GM12864 (cell line): ENCODE measurements around the gene KCNQ1.

Experiments
- DNase-seq: peaks from one replicate; pipeline ENCODE4 v3.0.0-alpha.2; 2011; ENCODE audit warnings: low read depth
- H3K4me3 ChIP-seq: 2 replicates; pipeline ENCODE4 v1.5.1; 2011; ENCODE audit warnings: mild to moderate bottlenecking, low read depth, low read length, control low read depth
- TF ChIP-seq, protein P1 (sequence below): IDR thresholded peaks from 2 replicates; pipeline ENCODE4 v1.5.1; 2011; ENCODE audit warnings: low read depth, mild to moderate bottlenecking, moderate library complexity, low read length, control low read depth, inconsistent platforms; ENCODE audit errors: missing control alignments

KCNQ1 gene

DNA sequence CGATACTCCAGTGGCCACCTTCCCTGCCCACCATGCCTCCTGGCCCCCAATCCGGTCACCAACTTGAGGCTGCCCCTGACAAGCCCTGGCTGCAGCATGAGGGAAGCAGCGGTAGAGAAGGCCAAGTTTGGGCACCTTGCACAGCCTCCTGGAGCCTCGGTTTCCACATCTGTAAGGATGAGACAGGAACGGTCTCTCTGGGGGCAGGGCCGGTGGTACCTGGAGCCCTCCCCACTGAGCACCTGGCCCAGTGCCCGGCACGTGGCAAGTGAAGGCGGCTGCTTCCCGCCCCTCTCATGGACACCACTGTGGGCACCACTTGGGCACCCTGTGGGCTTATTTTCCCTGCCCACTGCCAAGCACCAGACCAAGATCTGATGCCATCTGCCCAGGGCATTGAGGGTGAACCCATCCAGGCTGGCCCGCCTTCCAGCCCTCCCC is 363.0 kb downstream of the KCNQ1 start:
- H3K4me3 ChIP-seq, result no peak overlapping the region
- TF ChIP-seq, protein P1, sequence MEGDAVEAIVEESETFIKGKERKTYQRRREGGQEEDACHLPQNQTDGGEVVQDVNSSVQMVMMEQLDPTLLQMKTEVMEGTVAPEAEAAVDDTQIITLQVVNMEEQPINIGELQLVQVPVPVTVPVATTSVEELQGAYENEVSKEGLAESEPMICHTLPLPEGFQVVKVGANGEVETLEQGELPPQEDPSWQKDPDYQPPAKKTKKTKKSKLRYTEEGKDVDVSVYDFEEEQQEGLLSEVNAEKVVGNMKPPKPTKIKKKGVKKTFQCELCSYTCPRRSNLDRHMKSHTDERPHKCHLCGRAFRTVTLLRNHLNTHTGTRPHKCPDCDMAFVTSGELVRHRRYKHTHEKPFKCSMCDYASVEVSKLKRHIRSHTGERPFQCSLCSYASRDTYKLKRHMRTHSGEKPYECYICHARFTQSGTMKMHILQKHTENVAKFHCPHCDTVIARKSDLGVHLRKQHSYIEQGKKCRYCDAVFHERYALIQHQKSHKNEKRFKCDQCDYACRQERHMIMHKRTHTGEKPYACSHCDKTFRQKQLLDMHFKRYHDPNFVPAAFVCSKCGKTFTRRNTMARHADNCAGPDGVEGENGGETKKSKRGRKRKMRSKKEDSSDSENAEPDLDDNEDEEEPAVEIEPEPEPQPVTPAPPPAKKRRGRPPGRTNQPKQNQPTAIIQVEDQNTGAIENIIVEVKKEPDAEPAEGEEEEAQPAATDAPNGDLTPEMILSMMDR, result no peak
- no peak for DNase-seq

DNA sequence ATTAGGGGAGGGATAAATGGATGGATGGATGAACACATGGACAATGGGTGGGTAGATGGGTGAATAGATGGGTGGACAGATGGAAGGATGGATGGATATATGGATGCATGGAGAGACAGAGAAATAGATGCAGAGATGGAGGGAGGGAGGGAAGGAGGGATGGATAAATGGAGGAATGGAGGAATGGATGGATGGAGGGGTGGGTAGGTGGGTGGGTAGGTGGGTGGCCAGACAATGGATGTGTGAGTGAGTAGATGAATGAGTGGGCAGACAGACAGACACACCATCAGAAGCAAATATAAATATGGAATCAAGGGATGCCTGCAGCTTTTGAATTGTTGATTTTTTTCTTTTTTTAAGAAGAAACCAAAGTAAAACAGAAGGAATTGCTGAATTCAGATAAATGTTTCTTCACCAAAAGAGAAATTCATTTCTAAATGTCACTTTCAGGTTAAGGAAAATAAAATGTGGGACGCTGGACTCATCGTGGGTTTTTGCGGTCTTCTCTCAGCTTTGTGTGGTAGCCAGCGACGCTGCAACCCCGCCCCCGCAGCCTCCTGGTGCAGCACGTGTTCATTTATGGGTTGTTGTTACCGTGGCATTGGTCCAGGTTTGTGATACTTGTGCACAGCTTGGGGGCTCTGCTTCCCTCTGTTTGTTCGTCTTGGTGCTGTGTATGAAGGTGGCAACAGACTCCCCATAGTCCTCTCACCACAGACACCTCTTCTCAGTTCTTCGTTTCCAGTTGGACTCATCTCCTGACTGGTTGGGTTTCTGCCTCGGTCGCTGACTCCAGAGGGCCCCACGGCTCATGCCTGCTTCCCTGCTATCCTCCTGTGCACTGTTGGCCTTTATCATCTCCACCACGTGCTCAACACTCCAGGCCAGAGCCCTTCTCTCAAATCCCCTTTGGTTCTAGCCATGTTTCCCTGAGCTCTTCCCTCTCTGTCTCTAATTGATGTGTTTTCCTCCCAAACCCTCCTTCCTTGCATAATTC is 364.3 kb downstream of the KCNQ1 start:
- TF ChIP-seq, protein P1, result no peak
- no peak overlapping the region for H3K4me3 ChIP-seq
- DNase-seq, result no peak

DNA sequence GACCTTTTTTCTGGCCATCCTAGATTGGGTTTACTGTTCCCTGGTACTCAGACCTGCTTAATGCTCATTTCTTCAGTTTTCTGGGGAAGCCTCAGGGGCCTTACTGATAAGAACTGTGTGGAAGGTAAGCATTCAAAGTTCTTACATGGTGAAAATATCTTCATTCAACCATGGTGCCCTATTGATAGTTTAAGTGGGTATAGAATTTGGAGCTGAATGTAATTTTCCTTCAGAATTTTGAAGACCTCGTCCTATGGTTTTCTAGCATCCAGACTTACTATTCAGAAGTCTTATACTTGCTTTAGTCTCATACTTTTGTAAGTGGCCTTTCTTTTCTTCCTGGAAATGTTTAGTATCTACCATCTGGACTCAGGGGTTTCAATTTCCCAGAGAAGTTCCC is 365.0 kb downstream of the KCNQ1 start:
- no peak for DNase-seq

DNA sequence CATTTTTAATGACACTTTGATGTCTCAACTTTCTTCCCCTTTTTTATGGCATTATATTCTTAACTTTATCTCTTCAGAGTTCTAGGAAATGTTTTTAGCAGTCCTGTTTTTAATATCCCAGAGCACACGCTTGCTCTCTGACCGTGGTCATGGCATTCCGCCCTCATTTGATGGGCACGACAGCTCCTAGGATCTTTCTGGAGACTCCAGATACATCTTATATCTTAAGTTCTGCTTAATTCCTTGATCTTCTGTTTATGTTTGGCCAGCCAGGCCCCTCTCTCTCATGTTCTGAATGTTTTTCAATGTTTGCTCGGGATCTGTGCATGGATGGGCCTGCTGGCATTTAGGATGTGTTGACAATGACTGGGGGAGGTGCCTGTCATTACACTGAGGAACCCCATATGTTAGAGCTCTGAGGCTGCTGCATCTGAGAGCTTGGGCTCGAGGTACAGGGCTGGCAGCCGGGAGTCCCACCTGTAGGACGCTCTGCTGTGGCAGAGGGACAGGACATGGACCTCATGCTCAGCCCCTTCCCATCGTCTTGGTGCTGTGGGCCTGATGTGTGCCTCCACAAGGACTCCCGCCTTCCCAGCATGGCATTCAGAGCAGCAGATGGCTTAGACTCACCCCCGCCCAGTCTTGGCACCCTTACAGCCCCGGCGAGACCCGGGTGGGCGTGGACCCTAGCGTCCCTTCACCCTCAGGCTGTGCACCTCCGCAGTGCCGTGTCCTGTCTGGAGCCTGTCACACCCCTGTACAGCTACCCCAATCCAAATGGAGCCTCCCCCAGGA is 365.8 kb downstream of the KCNQ1 start:
- no peak overlapping the region for H3K4me3 ChIP-seq
- DNase-seq, result no peak
- TF ChIP-seq, protein P1, result no peak

More for the DNA sequence above, 365.0 kb downstream of the KCNQ1 start:
- TF ChIP-seq, protein P1, result no peak
- H3K4me3 ChIP-seq, result no peak overlapping the region

DNA sequence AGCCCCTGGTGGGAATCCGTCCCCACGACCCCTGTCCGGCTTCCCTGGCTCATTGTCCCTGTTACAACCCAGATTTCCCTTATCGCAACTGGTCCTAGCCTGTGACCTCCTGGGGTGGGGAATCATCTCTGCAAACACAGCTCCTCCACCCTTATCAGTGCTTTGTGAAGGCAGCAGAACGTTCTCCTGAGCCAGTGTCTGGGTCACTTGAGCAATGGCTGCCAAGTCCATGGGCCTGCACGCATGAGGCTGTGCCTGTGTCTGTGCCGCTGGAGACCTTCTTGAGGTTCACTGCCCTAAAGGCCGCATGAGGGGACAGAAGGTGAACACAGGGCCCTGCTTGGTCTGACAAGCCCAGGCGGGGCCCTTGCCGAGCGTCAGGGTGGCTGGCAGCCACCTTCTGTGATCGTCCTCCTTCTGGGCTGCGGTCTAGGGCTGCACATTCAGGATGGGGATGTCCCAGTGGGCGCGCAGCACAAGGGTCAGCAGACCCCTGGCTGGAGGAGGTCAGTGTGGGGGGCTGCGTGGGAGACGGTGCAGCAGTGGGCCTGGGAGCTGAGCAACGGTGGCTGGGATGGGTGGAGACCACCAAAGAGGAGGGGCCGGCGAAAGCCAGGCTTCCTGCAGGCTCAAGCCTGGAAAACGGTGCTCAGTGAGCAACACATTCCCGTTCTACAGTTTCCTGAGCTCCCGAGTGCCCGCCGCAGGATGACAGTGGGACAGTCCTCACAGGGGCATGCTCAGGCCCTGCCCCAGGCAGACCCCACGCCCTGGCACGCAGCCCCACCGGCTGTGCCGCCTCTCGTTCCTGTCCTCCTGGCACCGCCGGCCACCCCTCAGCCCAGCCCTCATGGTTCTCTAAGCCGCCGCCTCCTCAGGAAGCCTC is 366.6 kb downstream of the KCNQ1 start:
- no peak for DNase-seq
- no peak overlapping the region for H3K4me3 ChIP-seq
- TF ChIP-seq, protein P1, result no peak

DNA sequence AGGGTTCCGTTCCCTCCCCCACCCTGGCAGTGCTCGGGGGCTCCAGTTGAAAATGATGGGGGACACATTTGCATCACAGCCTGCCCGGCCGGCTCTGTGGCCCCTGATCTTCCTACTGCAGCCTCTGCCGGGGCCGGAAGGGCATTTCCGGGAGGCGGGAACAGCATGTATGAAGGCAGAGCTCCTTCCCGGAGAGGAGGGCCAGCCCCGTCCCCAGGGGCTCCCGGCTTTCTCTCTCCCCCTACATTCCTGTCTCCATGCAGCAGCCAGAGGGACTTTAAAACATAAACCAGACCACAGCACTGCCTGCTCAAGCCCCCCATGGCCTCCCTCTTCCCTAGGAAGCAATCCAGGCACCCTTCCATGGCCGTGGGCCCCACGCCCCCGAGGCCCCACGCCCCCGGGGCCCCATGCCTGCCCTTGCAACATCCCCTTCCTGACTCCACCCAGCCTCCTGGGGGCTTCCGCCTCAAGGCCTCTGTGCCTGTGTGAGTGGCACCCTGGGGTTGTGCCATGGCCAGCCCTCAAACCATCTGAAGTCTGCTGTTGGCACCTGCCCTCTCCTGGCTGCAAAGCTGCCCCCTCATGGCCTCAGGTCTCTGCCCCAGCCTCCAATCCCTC is 367.7 kb downstream of the KCNQ1 start:
- TF ChIP-seq, protein P1, result no peak
- no peak overlapping the region for H3K4me3 ChIP-seq
- DNase-seq, result no peak
